ENCODE data around the gene FOXC1.

FOXC1 gene

DNA sequence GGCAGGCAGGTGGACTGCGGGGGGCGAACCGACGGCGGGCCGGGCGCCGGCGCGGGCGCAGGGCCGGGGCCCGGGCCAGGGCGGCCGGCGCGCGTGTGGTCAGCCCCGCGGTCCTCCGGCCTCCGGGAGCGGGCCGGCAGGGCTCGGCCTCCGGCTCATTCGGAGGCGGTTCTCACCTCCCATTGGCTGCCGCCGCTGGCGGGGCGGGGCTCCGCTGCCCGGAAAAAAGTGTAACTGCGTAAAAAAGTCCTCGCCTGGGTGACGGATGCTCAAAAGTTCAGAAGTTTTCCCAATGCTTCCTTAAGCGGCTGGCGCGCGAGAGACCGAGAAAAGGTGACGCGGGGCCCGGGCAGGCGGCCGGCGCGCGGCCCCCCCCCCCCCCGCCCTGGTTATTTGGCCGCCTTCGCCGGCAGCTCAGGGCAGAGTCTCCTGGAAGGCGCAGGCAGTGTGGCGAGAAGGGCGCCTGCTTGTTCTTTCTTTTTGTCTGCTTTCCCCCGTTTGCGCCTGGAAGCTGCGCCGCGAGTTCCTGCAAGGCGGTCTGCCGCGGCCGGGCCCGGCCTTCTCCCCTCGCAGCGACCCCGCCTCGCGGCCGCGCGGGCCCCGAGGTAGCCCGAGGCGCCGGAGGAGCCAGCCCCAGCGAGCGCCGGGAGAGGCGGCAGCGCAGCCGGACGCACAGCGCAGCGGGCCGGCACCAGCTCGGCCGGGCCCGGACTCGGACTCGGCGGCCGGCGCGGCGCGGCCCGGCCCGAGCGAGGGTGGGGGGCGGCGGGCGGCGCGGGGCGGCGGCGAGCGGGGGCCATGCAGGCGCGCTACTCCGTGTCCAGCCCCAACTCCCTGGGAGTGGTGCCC is at the start of gene FOXC1:
TSS of gene FOXC1 (plus strand) at position 268 of the 849 bp plus-strand sequence. CDS start at position 799, 531 bp downstream.
- DNase-seq (ENCODE audit: insufficient read length, low spot score) = peak; percentile 96
- peak; percentile 68 for FAIRE-seq

DNA sequence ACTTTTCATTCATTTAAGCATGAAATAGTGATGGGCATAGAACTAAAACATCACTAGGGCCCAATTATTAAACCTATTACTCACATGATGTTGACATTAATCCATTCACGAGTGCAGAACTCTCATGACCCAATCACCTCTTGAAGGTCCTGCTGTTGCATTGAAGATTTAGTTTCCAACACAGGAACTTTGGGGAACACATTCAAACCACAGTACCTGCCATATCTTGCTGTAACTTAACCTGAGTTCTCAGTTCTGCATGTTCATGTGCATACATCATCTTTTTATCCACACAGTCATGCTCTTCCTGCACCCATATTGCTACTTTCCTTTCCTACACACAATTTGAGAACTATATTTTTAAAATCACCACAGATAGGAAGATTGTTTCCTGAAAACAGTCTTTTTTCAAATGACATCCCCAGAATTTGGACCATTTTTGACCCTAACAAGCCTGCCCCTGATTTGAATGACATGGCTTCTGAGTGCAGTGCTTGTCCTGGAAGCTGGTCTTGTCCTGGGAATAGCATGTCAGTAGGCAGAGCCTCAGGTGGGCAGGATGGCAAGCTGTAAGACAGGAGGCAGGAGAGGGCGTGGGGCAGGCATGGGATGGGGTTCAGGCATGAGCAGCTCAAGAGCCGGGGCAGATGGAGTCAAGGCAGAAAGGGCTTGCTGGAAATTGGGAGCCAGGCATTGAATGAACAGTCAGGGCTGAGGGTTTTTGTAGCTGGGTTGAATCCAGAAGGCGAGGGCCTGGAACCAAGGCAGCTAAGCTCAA is 49.2 kb upstream of the FOXC1 start:
- DNase-seq (ENCODE audit: insufficient read length, low spot score) (no peak), FAIRE-seq (no peak)

DNA sequence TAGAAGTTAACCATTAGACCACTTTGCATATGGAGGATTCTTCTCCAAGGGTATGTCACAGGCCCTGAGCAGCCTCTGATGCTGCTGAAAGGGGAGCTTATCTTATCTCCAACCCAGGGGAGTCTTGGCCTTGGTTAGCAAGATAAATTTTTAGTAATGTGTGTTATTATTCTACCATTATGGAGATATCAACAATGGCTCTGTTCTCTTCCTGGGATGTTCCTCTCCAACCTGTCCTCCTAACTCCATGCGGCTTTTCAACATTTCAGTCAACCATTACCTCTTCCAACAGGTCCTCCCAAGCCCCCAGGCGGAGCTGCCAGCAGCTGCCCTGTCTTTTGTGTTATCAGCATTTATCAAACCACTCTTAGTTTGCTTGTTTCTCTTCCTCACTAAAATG is 48.4 kb upstream of the FOXC1 start:
- no peak for FAIRE-seq
- no peak for DNase-seq (ENCODE audit: insufficient read length, low spot score)

DNA sequence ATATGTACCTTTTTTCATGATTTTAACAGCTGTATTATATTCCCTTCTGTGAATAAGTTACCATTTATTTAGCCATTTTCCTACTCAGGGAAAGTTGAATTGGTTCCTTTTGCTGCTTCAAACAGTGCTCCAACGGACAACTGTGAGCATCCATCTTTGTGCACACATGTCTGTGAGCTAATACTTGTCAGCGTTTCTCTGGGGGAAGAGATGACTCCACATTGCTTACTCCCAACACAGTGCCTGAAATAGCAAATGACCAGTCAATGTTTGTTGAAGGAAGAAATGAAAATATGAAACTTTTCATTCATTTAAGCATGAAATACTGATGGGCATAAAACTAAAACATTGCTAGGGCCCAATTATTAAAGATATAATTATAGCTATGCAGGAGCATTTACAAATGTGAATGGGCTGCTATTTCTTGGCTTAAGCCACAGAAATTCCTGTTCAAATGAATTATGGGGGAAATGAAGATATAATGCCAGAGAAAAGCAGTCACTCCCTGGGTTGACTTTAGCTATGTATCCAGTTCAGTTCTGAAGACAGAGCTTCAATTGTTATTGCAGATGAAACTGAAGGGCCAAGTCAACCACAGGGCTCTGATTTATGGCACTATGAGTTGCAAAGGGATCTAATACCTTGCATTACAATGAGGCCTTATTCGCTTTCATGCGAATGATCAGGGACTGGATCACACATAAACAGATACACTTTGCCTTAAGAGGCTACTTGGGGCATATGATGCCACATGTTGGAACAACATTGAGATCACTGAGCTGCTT is 47.4 kb upstream of the FOXC1 start:
- FAIRE-seq (no peak), DNase-seq (ENCODE audit: insufficient read length, low spot score) (no peak)

DNA sequence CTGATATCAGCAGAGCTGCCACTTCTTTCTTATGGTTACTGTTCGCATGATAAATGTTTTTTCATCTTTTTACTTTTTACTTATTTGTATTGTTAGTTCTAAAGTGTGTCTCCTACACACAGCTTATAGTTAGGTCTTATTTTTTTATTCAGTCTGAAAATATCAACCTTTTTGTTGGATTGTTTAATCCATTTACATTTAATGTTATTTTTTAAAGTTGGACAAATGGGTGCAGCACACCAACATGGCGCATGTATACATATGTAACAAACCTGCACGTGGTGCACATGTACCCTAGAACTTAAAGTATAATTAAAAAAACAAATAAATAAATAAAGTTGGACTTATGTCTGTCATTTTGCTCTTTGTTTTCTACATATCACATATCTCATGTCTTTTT is 40.3 kb upstream of the FOXC1 start:
- DNase-seq (ENCODE audit: insufficient read length, low spot score) = no peak
- no peak for FAIRE-seq

DNA sequence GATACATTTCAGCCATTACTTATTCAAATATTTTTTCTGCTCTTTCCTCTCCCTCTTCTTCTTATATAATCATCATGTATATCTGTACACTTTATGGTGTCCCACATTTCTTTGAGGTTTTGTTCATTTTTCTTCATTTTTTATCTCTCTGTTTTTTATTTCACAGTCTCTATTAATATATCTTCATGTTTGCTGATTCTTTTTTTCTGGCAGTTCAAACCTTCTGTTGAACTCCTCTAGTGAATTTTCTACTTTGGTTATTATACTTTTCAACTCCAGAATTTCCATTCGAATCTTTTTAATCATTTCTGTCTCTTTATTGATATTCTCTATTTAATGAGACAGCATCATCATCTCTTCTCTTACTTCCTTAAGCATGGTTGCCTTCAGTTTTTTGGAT is 38.9 kb upstream of the FOXC1 start:
- DNase-seq (ENCODE audit: insufficient read length, low spot score) (no peak), FAIRE-seq (peak; percentile 52)

DNA sequence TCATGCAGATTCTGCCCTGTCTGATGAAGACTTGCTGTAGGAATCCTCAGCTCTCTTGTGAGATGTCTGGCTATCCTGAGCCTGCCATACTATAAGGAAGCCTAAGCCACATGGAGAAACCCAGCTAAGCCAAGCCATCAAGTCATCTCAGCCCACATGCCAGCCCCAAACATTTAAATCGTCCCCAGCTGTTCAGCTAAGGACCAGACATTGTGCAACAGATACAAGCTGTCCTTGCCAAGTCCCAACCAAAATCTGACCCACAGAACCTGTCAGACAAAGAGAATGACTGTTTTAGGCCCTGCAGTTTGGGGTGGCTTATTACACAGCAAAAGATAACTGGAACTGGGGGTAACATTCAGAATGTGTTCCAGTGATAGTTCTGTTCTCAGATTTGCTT is 36.8 kb upstream of the FOXC1 start:
- FAIRE-seq = no peak
- no peak for DNase-seq (ENCODE audit: insufficient read length, low spot score)

DNA sequence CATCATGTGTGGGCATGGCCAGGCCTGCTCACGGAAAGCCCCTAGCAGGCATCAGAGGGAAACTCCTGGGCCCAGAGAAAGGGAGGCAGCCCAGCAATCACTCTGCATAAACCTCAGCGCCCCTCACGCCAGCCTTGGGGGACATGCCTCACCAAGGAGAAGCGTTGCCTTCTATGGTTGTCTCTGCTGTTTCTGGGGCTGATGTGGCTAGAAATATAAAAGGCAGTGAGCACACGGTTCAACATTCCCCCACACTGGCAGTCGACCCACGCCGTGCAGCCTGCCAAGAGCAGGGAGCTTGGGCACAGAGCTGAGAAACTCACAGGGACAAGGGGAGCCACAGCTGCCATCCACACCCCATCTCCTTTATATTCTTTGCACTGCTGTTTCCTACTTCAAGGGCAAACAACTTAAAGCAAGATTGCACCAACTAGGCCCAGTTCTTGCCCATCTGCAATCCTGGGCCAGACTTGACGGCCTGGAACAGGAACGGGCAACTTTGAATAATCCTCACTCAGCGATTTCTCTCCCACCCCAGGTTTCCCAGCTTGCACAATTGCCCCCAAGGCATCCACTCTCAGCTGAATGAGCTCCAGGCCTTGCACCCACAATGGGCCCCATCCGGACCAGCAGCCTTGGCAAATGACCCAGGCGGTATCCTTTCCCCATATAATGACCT is 35.5 kb upstream of the FOXC1 start:
- FAIRE-seq = no peak
- no peak for DNase-seq (ENCODE audit: insufficient read length, low spot score)

DNA sequence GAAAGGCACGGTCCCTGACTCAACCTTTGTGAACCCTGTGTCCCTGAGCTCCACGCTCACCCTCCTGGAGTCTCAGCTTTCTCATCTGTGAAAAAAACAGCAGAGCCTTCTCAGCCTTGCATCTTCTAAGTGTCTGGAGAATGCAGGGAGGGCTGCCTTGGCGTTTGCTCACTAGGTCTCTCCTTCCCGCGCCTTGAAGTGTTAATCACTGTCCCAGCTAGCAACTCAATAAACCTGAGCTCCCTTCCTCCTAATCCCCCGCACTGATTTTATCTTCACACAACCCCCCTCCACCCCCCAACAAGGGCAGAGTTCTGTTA is 34.9 kb upstream of the FOXC1 start:
- FAIRE-seq (no peak), DNase-seq (ENCODE audit: insufficient read length, low spot score) (no peak)

DNA sequence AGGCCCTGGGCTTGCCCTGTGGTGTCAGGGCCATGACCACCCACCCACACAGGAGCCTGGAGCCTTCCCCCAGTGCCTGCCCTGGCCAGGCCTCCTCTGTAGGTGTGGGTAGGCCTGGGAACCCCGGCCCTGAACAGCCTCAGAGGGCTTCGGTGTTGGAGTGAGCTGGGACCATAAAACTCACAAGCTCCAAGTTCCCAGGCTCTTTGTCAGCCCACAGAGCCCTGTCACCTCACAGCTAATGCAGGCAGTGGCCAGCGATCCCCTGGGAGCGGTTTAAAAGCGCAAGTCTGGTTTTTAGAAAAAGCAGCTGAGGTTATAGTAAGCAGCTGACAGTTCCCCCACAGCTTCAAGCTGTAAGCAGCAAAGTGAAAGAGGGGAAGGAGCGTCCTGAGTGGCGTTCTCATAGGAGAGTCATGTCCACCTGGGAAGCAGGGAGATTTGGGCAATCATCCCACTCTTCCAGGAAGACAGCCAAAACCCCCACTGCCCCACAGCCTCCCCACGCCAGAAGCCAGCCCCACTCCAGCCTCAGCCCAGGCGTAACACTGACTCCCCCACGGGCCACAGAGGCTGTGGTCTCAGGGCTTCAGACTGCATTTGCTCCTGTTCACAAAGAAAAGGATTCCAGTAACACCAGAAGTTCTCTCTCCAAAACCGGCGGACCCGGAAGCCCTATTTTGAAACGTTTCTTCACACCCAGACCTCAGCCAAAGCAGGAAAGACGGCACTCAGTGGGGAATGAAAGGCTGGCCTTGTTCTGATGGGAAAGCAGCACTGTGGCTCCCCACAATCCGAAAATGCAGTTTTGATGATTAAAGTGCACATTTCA is 34.3 kb upstream of the FOXC1 start:
- no peak for FAIRE-seq
- no peak for DNase-seq (ENCODE audit: insufficient read length, low spot score)

DNA sequence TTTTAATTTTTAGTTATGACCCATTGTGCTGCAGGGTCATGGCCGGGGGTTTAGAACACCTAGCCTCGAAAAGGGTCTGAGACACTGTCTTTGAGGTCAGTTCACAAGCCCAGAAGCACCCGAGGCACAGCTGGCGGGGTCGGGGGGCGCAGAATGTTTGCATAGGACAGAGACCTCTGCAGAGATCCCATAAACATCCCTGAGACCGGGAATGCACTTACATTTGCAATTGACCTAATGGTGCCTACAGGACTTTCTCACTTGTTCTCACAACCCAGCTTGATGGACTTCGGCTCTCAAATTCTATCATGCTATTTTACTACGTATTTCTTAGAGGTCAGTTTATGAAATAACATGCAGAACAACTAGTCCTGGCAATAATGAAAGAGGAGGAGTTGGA is 33.5 kb upstream of the FOXC1 start:
- DNase-seq (ENCODE audit: insufficient read length, low spot score) (no peak), FAIRE-seq (no peak)

DNA sequence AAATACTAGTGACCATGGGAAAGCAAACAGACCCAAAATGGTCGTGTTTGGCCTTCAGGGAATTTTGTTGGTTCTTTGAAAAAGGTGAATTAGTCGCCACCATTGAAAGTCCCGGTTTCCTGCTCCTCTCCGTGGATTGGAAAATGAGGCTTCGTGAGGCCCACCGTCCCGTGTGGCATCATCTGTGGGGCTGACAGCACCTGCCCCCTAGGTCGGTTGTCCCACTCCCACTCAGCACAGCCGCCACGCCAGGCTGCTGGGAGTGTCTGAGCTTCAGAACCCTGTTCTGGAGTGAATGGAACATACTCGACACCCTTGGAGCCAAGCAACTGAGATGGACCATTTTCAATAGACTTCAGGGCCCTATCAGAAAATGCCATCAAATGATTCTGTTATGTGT is 33.0 kb upstream of the FOXC1 start:
- DNase-seq (ENCODE audit: insufficient read length, low spot score) (no peak), FAIRE-seq (no peak)

DNA sequence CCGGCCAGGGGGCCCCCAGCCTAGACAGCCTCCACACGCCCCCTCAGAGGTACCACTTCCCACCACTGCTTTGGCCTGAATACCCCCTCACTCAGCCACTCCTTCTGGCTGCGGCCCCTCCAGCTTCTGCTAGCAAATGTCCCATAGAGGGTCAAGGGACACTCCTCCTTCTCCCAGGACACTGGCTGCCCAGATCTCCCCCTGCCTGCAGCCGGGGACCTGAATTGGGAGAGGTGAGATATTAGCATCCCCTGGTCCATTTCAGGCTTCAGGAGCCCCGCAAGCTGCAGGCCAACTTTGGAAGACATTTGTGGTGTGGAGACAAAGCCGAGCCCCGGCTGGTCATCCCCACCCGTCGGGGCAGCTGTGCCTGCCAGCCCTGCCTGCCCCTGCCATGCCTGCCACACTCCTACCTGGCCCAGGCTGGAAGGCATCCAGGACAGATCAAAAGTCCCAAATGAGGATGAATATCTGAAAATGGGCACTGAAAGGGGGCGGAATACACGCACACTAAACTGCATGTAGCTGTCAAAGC is 32.5 kb upstream of the FOXC1 start:
- DNase-seq (ENCODE audit: insufficient read length, low spot score) = no peak
- no peak for FAIRE-seq

DNA sequence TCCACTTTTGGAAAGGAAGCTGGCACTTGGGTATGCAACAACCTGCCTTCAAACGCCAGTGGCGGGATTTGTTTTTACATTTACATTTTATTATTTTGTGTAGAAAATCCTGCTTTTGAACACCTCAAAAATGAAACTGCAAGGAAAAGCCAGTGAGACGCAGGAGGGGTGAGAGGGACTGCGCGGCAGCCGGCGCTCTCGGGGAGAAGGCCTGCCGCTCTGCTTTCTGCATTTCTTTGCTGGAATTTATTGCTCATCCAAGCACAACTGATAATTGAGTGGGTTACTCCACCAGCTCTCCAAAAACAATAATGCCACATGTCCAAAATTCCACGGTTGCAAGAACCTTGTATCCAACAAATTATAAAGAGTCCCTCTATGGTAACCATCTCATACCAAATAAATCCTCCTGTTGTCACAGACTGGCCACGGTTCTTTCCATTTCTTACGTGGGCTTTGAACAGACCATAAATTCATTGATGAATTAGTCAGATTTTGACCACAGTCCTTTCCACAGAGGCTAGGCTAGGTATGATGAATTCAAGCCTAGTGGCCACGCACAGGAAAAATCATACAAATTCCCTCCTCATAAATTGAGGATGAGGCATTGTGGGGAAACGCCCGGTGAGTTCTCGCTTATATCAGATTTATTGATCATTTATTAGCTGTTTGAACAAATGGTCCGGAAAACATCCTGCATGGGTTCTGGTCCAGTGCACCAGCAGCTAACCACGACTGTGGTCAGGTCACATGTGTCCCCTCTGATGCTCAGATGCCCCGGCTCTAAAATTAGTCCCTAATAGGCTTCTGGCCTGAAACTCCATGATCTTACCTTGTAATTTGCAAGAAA is 31.6 kb upstream of the FOXC1 start:
- DNase-seq (ENCODE audit: insufficient read length, low spot score) (no peak), FAIRE-seq (no peak)

DNA sequence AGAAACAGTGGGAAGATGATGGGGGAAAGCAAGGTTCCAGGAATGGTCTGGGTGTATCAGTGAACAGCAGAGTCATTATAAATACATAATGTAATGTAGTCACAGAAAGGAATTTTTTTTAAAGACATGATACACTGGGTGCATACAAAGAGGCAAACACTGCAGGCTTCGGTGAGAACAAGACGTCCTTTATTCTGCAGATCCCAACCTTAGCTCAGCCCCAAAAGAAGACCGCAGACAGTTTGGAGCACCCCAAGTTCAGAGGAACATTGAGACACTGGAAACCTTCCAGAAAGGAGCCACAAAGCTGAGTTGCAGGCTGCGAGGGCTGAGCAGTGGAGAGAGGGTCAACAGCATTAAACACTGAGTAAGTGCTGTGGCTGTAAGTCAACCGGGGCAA is 30.6 kb upstream of the FOXC1 start:
- no peak for DNase-seq (ENCODE audit: insufficient read length, low spot score)
- FAIRE-seq = no peak

DNA sequence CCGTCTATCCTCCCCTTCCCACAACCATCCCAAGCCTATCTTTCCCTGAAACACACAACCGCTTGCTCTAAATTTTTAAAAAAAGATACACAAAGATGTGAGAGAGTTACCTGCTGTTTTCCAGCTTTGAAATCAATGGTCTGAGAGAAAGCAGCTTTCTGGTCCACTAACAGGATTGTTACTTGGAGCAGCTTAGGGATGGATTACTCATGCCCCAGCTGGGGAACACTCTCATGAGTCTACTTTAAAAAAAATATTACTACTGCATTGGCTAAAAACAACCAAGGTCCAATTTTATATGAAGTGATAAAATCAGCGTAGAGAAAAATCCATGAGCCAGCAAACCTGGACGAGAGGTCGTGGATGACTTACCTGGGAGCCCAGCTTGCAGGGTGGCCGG is 29.6 kb upstream of the FOXC1 start:
- FAIRE-seq (no peak), DNase-seq (ENCODE audit: insufficient read length, low spot score) (no peak)

DNA sequence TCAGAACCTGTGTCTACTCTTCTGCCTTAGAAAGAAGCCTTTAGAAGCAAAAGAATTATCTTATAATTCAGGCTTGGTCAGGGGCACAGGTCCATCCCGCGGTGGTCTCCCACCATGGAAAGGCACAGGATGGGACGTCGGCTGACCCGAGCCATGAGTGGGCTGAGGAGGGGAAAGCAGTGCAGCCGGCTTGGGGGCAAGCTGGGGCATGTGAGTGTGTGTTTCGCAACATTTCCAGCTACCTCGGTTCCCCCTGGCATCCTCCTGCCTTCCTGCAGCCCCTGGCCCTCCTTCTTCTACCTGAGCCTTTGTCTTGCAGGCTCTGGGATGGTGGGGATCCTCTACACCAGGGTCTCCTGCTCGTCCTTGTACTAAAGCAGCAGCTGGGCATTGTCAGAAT is 29.1 kb upstream of the FOXC1 start:
- FAIRE-seq (no peak), DNase-seq (ENCODE audit: insufficient read length, low spot score) (no peak)

DNA sequence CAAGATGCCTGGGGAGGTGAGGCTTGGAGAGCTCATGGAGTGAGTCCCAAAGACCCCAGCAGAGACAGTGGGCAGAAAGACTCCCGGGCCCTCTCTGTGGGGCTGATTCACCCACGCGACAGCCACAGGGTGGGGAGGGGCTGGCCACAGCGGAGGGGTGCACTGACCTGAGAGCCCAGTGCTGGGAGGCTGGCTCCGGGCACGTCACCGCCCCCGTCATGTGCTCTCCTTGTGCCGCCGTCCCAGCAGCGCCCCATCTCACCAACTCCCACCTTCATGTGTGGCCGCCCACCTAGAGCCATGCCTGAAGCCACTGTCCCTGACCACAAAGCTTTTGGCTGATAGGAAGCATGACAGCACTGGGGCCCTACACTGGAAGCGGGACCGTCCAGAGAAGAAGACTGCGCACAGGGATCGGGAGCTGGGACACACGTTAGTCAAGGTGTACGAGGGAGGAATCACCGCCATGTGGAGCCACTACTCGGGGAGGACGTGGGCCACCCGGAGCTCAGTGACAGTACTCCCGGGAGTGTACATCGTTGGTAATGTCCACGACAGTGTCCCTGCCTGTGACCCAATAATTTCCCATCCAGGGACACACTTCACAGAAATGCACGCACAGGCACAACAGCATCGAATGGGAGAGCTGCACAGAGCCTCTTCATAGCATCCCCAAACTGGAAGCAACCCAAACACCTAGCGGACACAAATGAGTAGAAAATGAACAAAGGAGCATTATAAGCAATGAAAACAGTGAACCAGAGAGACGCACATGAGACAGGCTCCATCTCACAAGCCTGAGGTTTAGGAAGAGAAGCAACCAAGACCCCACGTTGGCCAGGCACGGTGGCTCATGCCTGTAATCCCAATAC is 28.4 kb upstream of the FOXC1 start:
- no peak for DNase-seq (ENCODE audit: insufficient read length, low spot score)
- FAIRE-seq = no peak

Measured in GM19239 (cell line).